Measurements from ENCODE around the gene PDLIM4. TPM values are rescaled to one million over a fixed set of nuclear protein-coding genes. Genes with fewer than 3 reads are reported as not detected.

The PDLIM4 gene
- total RNA-seq, 2 experiments from 2014 or later, result not detected

DNA sequence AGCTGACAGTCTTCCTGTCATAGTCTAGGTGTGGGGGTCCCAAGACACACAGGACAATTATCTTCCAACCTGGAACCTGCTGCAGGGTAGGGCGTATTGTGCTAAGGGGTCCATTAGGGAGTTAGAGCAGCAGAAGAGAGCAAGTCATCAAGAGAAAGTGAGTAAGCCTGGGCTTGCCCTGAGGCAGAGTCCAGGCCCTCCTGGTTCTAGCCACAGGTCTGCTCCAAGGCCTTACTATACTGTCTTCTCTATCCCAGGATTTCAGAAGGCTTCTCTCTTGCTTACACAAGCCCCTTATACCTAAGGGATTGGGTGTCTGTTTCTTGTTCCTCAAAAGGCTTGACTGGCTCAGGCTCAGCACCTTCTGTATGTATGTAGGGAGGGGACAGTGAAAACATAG, 37.5 kb upstream of the PDLIM4 start:
- Histone ChIP-seq H3K4me1 (ENCODE audit: insufficient read depth, low read length, poor library complexity, severe bottlenecking) (peaks cover 32% of the 10 kb centered on the region), H2AFZ (ENCODE audit: low read length) (no peak overlapping the region), H3K79me2 (ENCODE audit: insufficient read depth, low read depth, low read length) (no peaks in the 10 kb centered on the region), H3K4me3 (ENCODE audit: low read depth, low read length, poor library complexity, severe bottlenecking) (no peak overlapping the region), H4K20me1 (ENCODE audit: insufficient read depth, low read length) (no peaks in the 10 kb centered on the region), H3K9me3 (ENCODE audit: low read length) (no peaks in the 10 kb centered on the region), H3K9me2 (ENCODE audit: insufficient read depth, low read length) (no peaks in the 10 kb centered on the region), H3K4me2 (ENCODE audit: low read length) (no peak overlapping the region), H3K27ac (ENCODE audit: low read depth, low read length, poor library complexity, severe bottlenecking) (no peak overlapping the region), H3K36me3 (ENCODE audit: insufficient read depth, low read length) (no peaks in the 10 kb centered on the region; the same call in 1 of the 2 replicates)
- intact Hi-C loops (cut with micrococcal nuclease; ENCODE audit: unreplicated experiment), result no loop called here
- TF ChIP-seq, protein P1, sequence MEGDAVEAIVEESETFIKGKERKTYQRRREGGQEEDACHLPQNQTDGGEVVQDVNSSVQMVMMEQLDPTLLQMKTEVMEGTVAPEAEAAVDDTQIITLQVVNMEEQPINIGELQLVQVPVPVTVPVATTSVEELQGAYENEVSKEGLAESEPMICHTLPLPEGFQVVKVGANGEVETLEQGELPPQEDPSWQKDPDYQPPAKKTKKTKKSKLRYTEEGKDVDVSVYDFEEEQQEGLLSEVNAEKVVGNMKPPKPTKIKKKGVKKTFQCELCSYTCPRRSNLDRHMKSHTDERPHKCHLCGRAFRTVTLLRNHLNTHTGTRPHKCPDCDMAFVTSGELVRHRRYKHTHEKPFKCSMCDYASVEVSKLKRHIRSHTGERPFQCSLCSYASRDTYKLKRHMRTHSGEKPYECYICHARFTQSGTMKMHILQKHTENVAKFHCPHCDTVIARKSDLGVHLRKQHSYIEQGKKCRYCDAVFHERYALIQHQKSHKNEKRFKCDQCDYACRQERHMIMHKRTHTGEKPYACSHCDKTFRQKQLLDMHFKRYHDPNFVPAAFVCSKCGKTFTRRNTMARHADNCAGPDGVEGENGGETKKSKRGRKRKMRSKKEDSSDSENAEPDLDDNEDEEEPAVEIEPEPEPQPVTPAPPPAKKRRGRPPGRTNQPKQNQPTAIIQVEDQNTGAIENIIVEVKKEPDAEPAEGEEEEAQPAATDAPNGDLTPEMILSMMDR (conservative IDR thresholded peaks at IDR 0.05; ENCODE audit: low read length), result no peak
- TF ChIP-seq EZH2phosphoT487 (IDR thresholded peaks at IDR 0.05; ENCODE audit: borderline replicate concordance, low read depth, low read length), result no peak
- CTCF ChIA-PET (ENCODE audit: unreplicated experiment), result no interaction called here
- no peak for DNase-seq (ENCODE audit: low spot score)
- POLR2A ChIA-PET, result no interaction called here
- no TSS peak for BruUV-seq (replicated peaks)

DNA sequence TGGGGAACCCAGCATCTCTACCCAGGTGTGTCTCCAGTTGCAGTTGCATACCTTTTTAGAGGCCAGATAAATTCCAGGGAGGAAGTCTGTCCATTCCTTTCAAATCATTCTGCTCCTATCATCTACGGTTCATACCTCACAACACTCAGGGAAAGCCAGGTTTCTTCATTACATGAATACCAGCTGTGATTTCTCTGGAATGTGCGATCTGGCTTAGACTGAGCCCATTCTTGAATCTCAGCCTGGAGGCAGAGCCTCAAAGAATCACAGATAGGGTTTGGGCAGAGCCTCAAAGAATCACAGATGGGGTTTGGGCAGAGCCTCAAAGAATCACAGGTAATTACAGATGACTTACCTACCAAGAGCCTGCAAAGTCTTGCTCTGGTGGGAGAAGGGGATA, 37.0 kb upstream of the PDLIM4 start:
- H3K4me3 ChIP-seq (ENCODE audit: low read depth, low read length, poor library complexity, severe bottlenecking), result no peak overlapping the region
- no peak overlapping the region for H3K27ac ChIP-seq (ENCODE audit: low read depth, low read length, poor library complexity, severe bottlenecking)
- no peak overlapping the region for H2AFZ ChIP-seq (ENCODE audit: low read length)
- no TSS peak for BruUV-seq (replicated peaks)
- no peaks in the 10 kb centered on the region for H3K9me2 ChIP-seq (ENCODE audit: insufficient read depth, low read length)
- peaks cover 32% of the 10 kb centered on the region for H3K4me1 ChIP-seq (ENCODE audit: insufficient read depth, low read length, poor library complexity, severe bottlenecking)
- H3K9me3 ChIP-seq (ENCODE audit: low read length), result no peaks in the 10 kb centered on the region
- H3K79me2 ChIP-seq (ENCODE audit: insufficient read depth, low read depth, low read length), result no peaks in the 10 kb centered on the region
- CTCF ChIA-PET (ENCODE audit: unreplicated experiment), result no interaction called here
- no peak overlapping the region for H3K4me2 ChIP-seq (ENCODE audit: low read length)
- DNase-seq (ENCODE audit: low spot score), result no peak
- intact Hi-C loops (cut with micrococcal nuclease; ENCODE audit: unreplicated experiment), result no loop called here
- no peaks in the 10 kb centered on the region for H4K20me1 ChIP-seq (ENCODE audit: insufficient read depth, low read length)
- TF ChIP-seq, protein P1 (conservative IDR thresholded peaks at IDR 0.05; ENCODE audit: low read length), result no peak
- TF ChIP-seq EZH2phosphoT487 (IDR thresholded peaks at IDR 0.05; ENCODE audit: borderline replicate concordance, low read depth, low read length), result no peak
- POLR2A ChIA-PET, result no interaction called here
- no peaks in the 10 kb centered on the region for H3K36me3 ChIP-seq (ENCODE audit: insufficient read depth, low read length)

DNA sequence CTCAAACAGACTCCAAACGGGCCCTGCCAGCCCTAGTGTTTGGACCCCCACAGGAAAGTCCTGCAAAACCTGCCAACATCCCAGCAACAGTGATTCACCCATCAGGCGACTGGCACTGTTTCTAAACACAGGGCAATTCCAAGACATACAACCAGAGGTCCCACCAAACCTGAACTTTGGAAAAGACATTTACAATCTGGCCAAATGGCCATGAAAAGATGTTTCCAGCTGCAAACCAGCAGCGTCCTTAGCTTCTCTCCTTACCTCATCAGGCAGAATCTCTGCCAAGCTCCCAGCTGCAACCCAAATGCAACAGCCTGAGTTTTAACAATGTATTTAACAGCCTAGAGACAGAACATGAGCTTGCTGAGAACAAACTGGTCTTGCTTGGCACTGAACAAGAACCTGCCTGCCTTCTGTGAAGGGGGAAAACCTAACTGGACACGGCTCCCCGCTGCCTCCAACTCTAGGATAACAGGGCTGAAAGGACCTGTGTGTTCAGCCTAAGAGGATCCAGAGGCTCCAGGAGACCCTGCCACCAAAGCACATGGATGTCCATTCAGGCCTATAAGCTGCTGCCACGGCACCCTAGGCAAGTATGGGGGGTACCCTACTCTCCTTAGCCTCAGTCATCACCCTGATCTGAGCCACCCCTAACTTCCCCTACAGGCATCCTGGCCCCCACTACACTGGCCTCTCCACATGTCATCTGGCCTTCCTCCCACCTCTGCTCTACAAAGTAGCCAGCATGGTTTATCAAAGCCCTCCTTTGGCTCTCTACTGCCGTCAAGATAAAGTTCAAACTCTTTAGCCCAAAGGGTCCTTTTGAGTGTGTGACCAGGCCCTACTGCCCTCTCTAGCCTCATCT, 35.5 kb upstream of the PDLIM4 start:
- no peaks in the 10 kb centered on the region for H3K9me3 ChIP-seq (ENCODE audit: low read length)
- TF ChIP-seq, protein P1 (conservative IDR thresholded peaks at IDR 0.05; ENCODE audit: low read length), result no peak
- TF ChIP-seq EZH2phosphoT487 (IDR thresholded peaks at IDR 0.05; ENCODE audit: borderline replicate concordance, low read depth, low read length), result no peak
- no TSS peak for BruUV-seq (replicated peaks)
- H3K4me2 ChIP-seq (ENCODE audit: low read length), result peak overlapping the region; percentile 45
- peaks cover 32% of the 10 kb centered on the region for H3K4me1 ChIP-seq (ENCODE audit: insufficient read depth, low read length, poor library complexity, severe bottlenecking)
- ChIA-PET CTCF (ENCODE audit: unreplicated experiment) (interaction anchor here (1.8 kb wide), 1 partner anchor 13 kb away, joined by 7 read pairs; no protein-coding TSS in a partner anchor), POLR2A (interaction anchor here (3.5 kb wide), 1 partner anchor 13 kb away, joined by 13 read pairs; no protein-coding TSS in a partner anchor)
- H4K20me1 ChIP-seq (ENCODE audit: insufficient read depth, low read length), result no peaks in the 10 kb centered on the region
- peak overlapping the region; percentile 29; the same call in 1 of the 2 replicates for H2AFZ ChIP-seq (ENCODE audit: low read length)
- no peaks in the 10 kb centered on the region for H3K79me2 ChIP-seq (ENCODE audit: insufficient read depth, low read depth, low read length)
- H3K27ac ChIP-seq (ENCODE audit: low read depth, low read length, poor library complexity, severe bottlenecking), result peak overlapping the region; percentile 55
- intact Hi-C loops (cut with micrococcal nuclease; ENCODE audit: unreplicated experiment), result no loop called here
- H3K36me3 ChIP-seq (ENCODE audit: insufficient read depth, low read length), result no peaks in the 10 kb centered on the region
- DNase-seq (ENCODE audit: low spot score), result no peak
- H3K4me3 ChIP-seq (ENCODE audit: low read depth, low read length, poor library complexity, severe bottlenecking), result no peak overlapping the region
- no peaks in the 10 kb centered on the region for H3K9me2 ChIP-seq (ENCODE audit: insufficient read depth, low read length)

Measured in OCI-LY7 (cell line).